Measurements from ENCODE around the gene ZFP69B. TPM values are rescaled to one million over a fixed set of nuclear protein-coding genes. Genes with fewer than 3 reads are reported as not detected.

ZFP69B gene
- total and polyA plus RNA-seq, 2 of the 8 experiments (the other 6 are each of a cell fraction or from before 2014, with no cell fraction given), result 1.7 to 8.2 TPM

GRCh38 chr1:40478276-40478675, 28.0 kb downstream of the ZFP69B start:
- DNase-seq (ENCODE audit: low read depth in 1 of 2, low spot score in 2 of 2) (no peak), FAIRE-seq (no peak)
- WGBS, 2 experiments (ENCODE audit: extremely low coverage in 1 of 2, insufficient coverage in 1 of 2, insufficient read length in 1 of 2, insufficient replicate concordance in 2 of 2, low coverage in 1 of 2, low lambda C conversion rate in 2 of 2, missing lambda C conversion rate in 1 of 2), result 87% methylated on average over 2 of the region's 2 CpGs; no CpG with 5 or more reads in 1 of the 2 experiments
- H4K5ac ChIP-seq (ENCODE audit: insufficient read length, low read depth, low read length), result no peak overlapping the region
- H3K4me1 ChIP-seq (replicated peaks in 1 of 4; ENCODE audit: control insufficient read depth in 3 of 4, insufficient read depth in 4 of 4, low read length in 3 of 4), result peaks cover 0 to 4% (median 0%) of the 10 kb centered on the region in 4 experiments; a peak in 1 of 7 replicates
- H3K4ac ChIP-seq (replicated peaks; ENCODE audit: insufficient read length, low read depth, low read length), result no peak overlapping the region
- no peak overlapping the region for H2BK20ac ChIP-seq (ENCODE audit: low read length)
- no peak overlapping the region for H3K18ac ChIP-seq (ENCODE audit: extremely low read depth, low read length)
- CTCF ChIA-PET (ENCODE audit: partially characterized antibody), result interaction anchor here (1.2 to 1.9 kb wide), 2 partner anchors 20 to 54 kb away, joined by 3 to 9 read pairs; partner anchors contain the start of gene ZNF684
- no peak overlapping the region for H3K14ac ChIP-seq (ENCODE audit: insufficient read length)
- H2AFZ ChIP-seq (ENCODE audit: low read length), result 0 out of 2 replicates have a peak overlapping the region, but pooled peaks have one; percentile 38
- H3K79me2 ChIP-seq (ENCODE audit: control insufficient read depth in 1 of 2, insufficient read depth in 2 of 2, low read length in 2 of 2), result no peaks in the 10 kb centered on the region
- H3K9me3 ChIP-seq (ENCODE audit: insufficient read depth in 2 of 2, low read depth in 1 of 2, low read length in 1 of 2), result peaks cover 5 to 9% of the 10 kb centered on the region in 2 experiments
- no peak overlapping the region for H2BK120ac ChIP-seq (replicated peaks; ENCODE audit: low read depth, low read length)
- no peak overlapping the region for H3K56ac ChIP-seq (replicated peaks; ENCODE audit: insufficient read length, low read depth, low read length)
- no peak overlapping the region for H3K27ac ChIP-seq (ENCODE audit: low read depth, low read length)
- POLR2A ChIA-PET (ENCODE audit: partially characterized antibody), result interaction anchor here (0.9 to 1.8 kb wide), 5 partner anchors 9 to 30 kb away, joined by 3 to 6 read pairs (median 3); partner anchors contain the start of gene EXO5
- peak overlapping the region; percentile 92 to 93 for H3K4me2 ChIP-seq (ENCODE audit: insufficient read depth in 1 of 2, low read depth in 2 of 2, low read length in 2 of 2)
- H4K20me1 ChIP-seq (replicated peaks in 1 of 2; ENCODE audit: control insufficient read depth in 1 of 2, insufficient read depth in 2 of 2, low read length in 2 of 2), result peaks cover 0 to 2% of the 10 kb centered on the region in 2 experiments
- H3K9ac ChIP-seq (replicated peaks in 1 of 4; ENCODE audit: extremely low read depth in 1 of 4, low read depth in 3 of 4, low read length in 3 of 4), result no peak overlapping the region
- no peak overlapping the region for H2BK15ac ChIP-seq (ENCODE audit: low read length)
- H3K23me2 ChIP-seq (ENCODE audit: low read depth, low read length), result peaks cover 7% of the 10 kb centered on the region
- H3K4me3 ChIP-seq (ENCODE audit: extremely low read depth in 1 of 4, insufficient read depth in 2 of 4, low read depth in 3 of 4, low read length in 4 of 4), result peak overlapping the region in 2 of 4 experiments; percentile 77 to 81; a peak in 3 of 8 replicates
- H4K91ac ChIP-seq (replicated peaks; ENCODE audit: insufficient read length, low read length), result no peak overlapping the region
- peaks cover 0 to 3% (median 0%) of the 10 kb centered on the region in 4 experiments; a peak in 1 of 7 replicates for H3K27me3 ChIP-seq (replicated peaks in 1 of 4; ENCODE audit: control insufficient read depth in 3 of 4, extremely low read depth in 1 of 4, insufficient read depth in 3 of 4, low read length in 3 of 4)
- H3K23ac ChIP-seq (ENCODE audit: insufficient read length), result no peak overlapping the region
- no peaks in the 10 kb centered on the region for H3K79me1 ChIP-seq (ENCODE audit: low read depth, low read length)
- H4K8ac ChIP-seq (ENCODE audit: extremely low read depth, insufficient read depth, low read length), result no peak overlapping the region
- no peak overlapping the region for H2AK5ac ChIP-seq (ENCODE audit: low read depth, low read length)
- H2BK12ac ChIP-seq (ENCODE audit: low read depth, low read length), result no peak overlapping the region
- H3K36me3 ChIP-seq (ENCODE audit: control insufficient read depth in 2 of 4, insufficient read depth in 4 of 4, low read length in 3 of 4), result no peaks in the 10 kb centered on the region; a peak in 1 of 8 replicates
- H2BK5ac ChIP-seq (ENCODE audit: low read depth, low read length), result no peak overlapping the region
- TF ChIP-seq HDAC6 (IDR thresholded peaks at IDR 0.05; ENCODE audit: low read depth, low read length) (no peak), MAX (IDR thresholded peaks at IDR 0.05) (no peak), BACH1 (IDR thresholded peaks at IDR 0.05; ENCODE audit: low read length) (no peak), SIN3A (conservative IDR thresholded peaks at IDR 0.05 in 1 of 2, IDR thresholded peaks at IDR 0.05 in 1 of 2; ENCODE audit: low read depth in 1 of 2, low read length in 2 of 2) (no peak), CEBPB (IDR thresholded peaks at IDR 0.05; ENCODE audit: low read depth, low read length) (no peak), FOSL1 (IDR thresholded peaks at IDR 0.05; ENCODE audit: insufficient read depth, low read depth, low read length) (no peak), CBX5 (IDR thresholded peaks at IDR 0.05; ENCODE audit: low read depth, low read length) (no peak)
